ENCODE measurements around the gene ZNF254. TPM values are rescaled to one million over a fixed set of nuclear protein-coding genes. Genes with fewer than 3 reads are reported as not detected.

ZNF254 gene
- total RNA-seq, 1 experiment from 2014 or later = 26.6 TPM

- no peak overlapping the region for H3K18ac ChIP-seq (ENCODE audit: insufficient read length, low read depth, low read length)
- no peak overlapping the region for H2BK5ac ChIP-seq (ENCODE audit: insufficient read length, low read length)
- no peak overlapping the region for H3K14ac ChIP-seq (ENCODE audit: insufficient read depth, low read length)
- no peak overlapping the region for H4K8ac ChIP-seq (replicated peaks; ENCODE audit: insufficient read length, low read depth, low read length)
- H3T11ph ChIP-seq (ENCODE audit: low read length) = no peak overlapping the region
- Mint-ChIP-seq H3K27me3 (ENCODE audit: low read depth) (peaks cover 2% of the 10 kb centered on the region; the same call in 1 of the 2 replicates), H3K27ac (no peak overlapping the region), H3K4me3 (no peak overlapping the region), H3K4me1 (no peaks in the 10 kb centered on the region), H3K9me3 (peaks cover 81 to 84% of the 10 kb centered on the region in 2 experiments), H3K36me3 (ENCODE audit: insufficient read depth in 1 of 3, low read depth in 3 of 3) (peaks cover 21 to 28% (median 22%) of the 10 kb centered on the region in 3 experiments)
- no peak overlapping the region for H2BK15ac ChIP-seq (ENCODE audit: low read depth, low read length)
- no peaks in the 10 kb centered on the region for H4K20me1 ChIP-seq (ENCODE audit: control insufficient read depth, insufficient read depth, insufficient read length)
- no peak overlapping the region for H4K5ac ChIP-seq (ENCODE audit: insufficient read length, low read depth, low read length)
- no peak overlapping the region for H3K9ac ChIP-seq (ENCODE audit: extremely low read depth, insufficient read length, low read length)
- no peak overlapping the region for H2AFZ ChIP-seq (ENCODE audit: low read length)
- H3K27me3 ChIP-seq (ENCODE audit: insufficient read depth, low read length) = no peaks in the 10 kb centered on the region
- no peaks in the 10 kb centered on the region for H3K79me1 ChIP-seq (ENCODE audit: insufficient read depth, low read depth, low read length, poor library complexity, severe bottlenecking)
- H3K4me1 ChIP-seq (ENCODE audit: insufficient read depth, low read length) = no peaks in the 10 kb centered on the region
- H3K4me2 ChIP-seq (ENCODE audit: insufficient read depth, insufficient read length, low read length) = no peak overlapping the region
- TF ChIP-seq, protein P1, sequence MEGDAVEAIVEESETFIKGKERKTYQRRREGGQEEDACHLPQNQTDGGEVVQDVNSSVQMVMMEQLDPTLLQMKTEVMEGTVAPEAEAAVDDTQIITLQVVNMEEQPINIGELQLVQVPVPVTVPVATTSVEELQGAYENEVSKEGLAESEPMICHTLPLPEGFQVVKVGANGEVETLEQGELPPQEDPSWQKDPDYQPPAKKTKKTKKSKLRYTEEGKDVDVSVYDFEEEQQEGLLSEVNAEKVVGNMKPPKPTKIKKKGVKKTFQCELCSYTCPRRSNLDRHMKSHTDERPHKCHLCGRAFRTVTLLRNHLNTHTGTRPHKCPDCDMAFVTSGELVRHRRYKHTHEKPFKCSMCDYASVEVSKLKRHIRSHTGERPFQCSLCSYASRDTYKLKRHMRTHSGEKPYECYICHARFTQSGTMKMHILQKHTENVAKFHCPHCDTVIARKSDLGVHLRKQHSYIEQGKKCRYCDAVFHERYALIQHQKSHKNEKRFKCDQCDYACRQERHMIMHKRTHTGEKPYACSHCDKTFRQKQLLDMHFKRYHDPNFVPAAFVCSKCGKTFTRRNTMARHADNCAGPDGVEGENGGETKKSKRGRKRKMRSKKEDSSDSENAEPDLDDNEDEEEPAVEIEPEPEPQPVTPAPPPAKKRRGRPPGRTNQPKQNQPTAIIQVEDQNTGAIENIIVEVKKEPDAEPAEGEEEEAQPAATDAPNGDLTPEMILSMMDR (conservative IDR thresholded peaks at IDR 0.05) = peak; percentile 63
- no CpG with 5 or more reads among the region's 2 CpGs for WGBS (ENCODE audit: extremely low coverage, insufficient read length, low lambda C conversion rate)
- no peak overlapping the region for H3K4ac ChIP-seq (ENCODE audit: low read depth, low read length)
- H3K79me2 ChIP-seq (ENCODE audit: insufficient read depth, low read length) = no peaks in the 10 kb centered on the region
- DNase-seq = no peak
- no peak overlapping the region for H3K56ac ChIP-seq (ENCODE audit: insufficient read length, low read depth, low read length)
- H3K9me3 ChIP-seq (ENCODE audit: control insufficient read depth, low read depth, low read length) = peaks cover 55% of the 10 kb centered on the region
- no peak overlapping the region for H2BK120ac ChIP-seq (ENCODE audit: low read depth, low read length, poor library complexity, severe bottlenecking)
- H2AK5ac ChIP-seq (ENCODE audit: insufficient read length, low read length) = no peak overlapping the region
- H4K91ac ChIP-seq (ENCODE audit: insufficient read length, low read depth, low read length) = no peak overlapping the region
- H3K23ac ChIP-seq (ENCODE audit: insufficient read length, low read depth, low read length) = no peak overlapping the region
- H2BK20ac ChIP-seq (ENCODE audit: low read depth, low read length, poor library complexity, severe bottlenecking) = no peak overlapping the region
- no peaks in the 10 kb centered on the region for H3K23me2 ChIP-seq (ENCODE audit: insufficient read length, low read depth, low read length, poor library complexity, severe bottlenecking)
- H3K27ac ChIP-seq (ENCODE audit: insufficient read length, low read depth, low read length) = no peak overlapping the region
- no peak overlapping the region for H2BK12ac ChIP-seq (ENCODE audit: insufficient read length, low read depth, low read length)
Observed at GRCh38 chr19:24159707-24160106, 72.7 kb downstream of the ZNF254 start.

Measured in H9 (cell line).